HEK293T (cell line): ENCODE measurements around the gene HOXA13.

ENCODE experiments used
- CTCF ChIA-PET: fragments of 350-600 bp; formaldehyde crosslinking; extraction: SDS; loops from one replicate; lab custom pipeline; 2021; ENCODE audit warnings: antibody characterized with exemption, inconsistent platforms; lab: Yijun Ruan, JAX
- POLR2A ChIA-PET: fragments of 350-600 bp; formaldehyde crosslinking; extraction: SDS; loops from one replicate; lab custom pipeline; 2020; ENCODE audit warnings: antibody characterized with exemption, inconsistent platforms; lab: Yijun Ruan, JAX
- DNase-seq: peaks from one replicate; pipeline ENCODE4 v3.0.0; 2012; ENCODE audit warnings: mixed read lengths; ENCODE audit errors: extremely low spot score
- ARNT ChIP-seq: fragments of 450-650 bp; IDR thresholded peaks from 2 replicates; pipeline ENCODE4 v1.6.1; 2017; ENCODE audit warnings: mild to moderate bottlenecking
- BHLHE40 ChIP-seq: fragments of 450-650 bp; IDR thresholded peaks from 2 replicates; pipeline ENCODE4 v1.6.1; 2016; ENCODE audit warnings: mild to moderate bottlenecking, moderate library complexity, borderline replicate concordance
- CTBP1 ChIP-seq: fragments of 450-650 bp; IDR thresholded peaks from 2 replicates; pipeline ENCODE4 v1.6.1; 2016; ENCODE audit warnings: borderline replicate concordance
- ELF4 ChIP-seq: fragments of 450-650 bp; IDR thresholded peaks from 2 replicates; pipeline ENCODE4 v1.6.1; 2017; ENCODE audit warnings: antibody characterized with exemption
- FOXA1 ChIP-seq: fragments of 450-650 bp; IDR thresholded peaks from 2 replicates; pipeline ENCODE4 v1.6.1; 2016; ENCODE audit warnings: mild to moderate bottlenecking
- FOXK2 ChIP-seq: fragments of 450-650 bp; IDR thresholded peaks from 2 replicates; pipeline ENCODE4 v1.6.1; 2016; ENCODE audit warnings: mild to moderate bottlenecking
- FOXM1 ChIP-seq: fragments of 450-650 bp; IDR thresholded peaks from 2 replicates; pipeline ENCODE4 v1.6.1; 2017; ENCODE audit warnings: mild to moderate bottlenecking, borderline replicate concordance
- HDGF ChIP-seq: fragments of 450-650 bp; IDR thresholded peaks from 2 replicates; pipeline ENCODE4 v1.6.1; 2017; ENCODE audit warnings: antibody characterized with exemption, borderline replicate concordance
- L3MBTL2 ChIP-seq: fragments of 450-650 bp; conservative IDR thresholded peaks from 2 replicates; pipeline ENCODE4 v1.6.1; 2016; ENCODE audit warnings: mild to moderate bottlenecking
- LEF1 ChIP-seq: fragments of 450-650 bp; IDR thresholded peaks from 2 replicates; pipeline ENCODE4 v1.6.1; 2017; ENCODE audit warnings: mild to moderate bottlenecking, borderline replicate concordance
- NFRKB ChIP-seq: fragments of 450-650 bp; IDR thresholded peaks from 2 replicates; pipeline ENCODE4 v1.6.1; 2016; ENCODE audit warnings: mild to moderate bottlenecking, moderate library complexity
- PKNOX1 ChIP-seq: fragments of 450-650 bp; IDR thresholded peaks from 2 replicates; pipeline ENCODE4 v1.6.1; 2016
- SP1 ChIP-seq: fragments of 450-650 bp; IDR thresholded peaks from 2 replicates; pipeline ENCODE4 v1.6.1; 2017
- SUZ12 ChIP-seq: fragments of 450-650 bp; IDR thresholded peaks from 2 replicates; pipeline ENCODE4 v1.6.1; 2016; ENCODE audit warnings: mild to moderate bottlenecking
- TARDBP ChIP-seq: fragments of 450-650 bp; IDR thresholded peaks from 2 replicates; pipeline ENCODE4 v1.6.1; 2016
- ZNF384 ChIP-seq: fragments of 450-650 bp; IDR thresholded peaks from 2 replicates; pipeline ENCODE4 v1.6.1; 2016

The HOXA13 gene

GRCh38 chr7:27242555-27243339 is 42.9 kb upstream of the HOXA13 start, which contains the start of gene EVX1:
Gene EVX1, plus strand, starts transcription at chr7:27242802. Its CDS starts 229 bp downstream, at chr7:27243031.
- ChIA-PET CTCF (interaction anchor here (0.7 to 0.9 kb wide), 3 partner anchors 47 to 1884 kb away, joined by 3 to 4 read pairs (median 3); no protein-coding TSS in a partner anchor), POLR2A (interaction anchor here (0.8 kb wide), 1 partner anchor 44 kb away, joined by 3 read pairs; no protein-coding TSS in a partner anchor)
- DNase-seq, result no peak
- TF ChIP-seq L3MBTL2 (no peak), ELF4 (no peak), FOXM1 (no peak)

- TF ChIP-seq ZNF384 (no peak), ELF4 (no peak), FOXM1 (no peak), TARDBP (no peak), LEF1 (no peak), SP1 (no peak), ARNT (no peak), FOXK2 (no peak), FOXA1 (no peak), PKNOX1 (no peak), CTBP1 (no peak), SUZ12 (no peak), BHLHE40 (no peak), HDGF (no peak), L3MBTL2 (no peak), NFRKB (no peak)
- no peak for DNase-seq
- CTCF ChIA-PET, result interaction anchor here (0.7 to 0.9 kb wide), 3 partner anchors 46 to 1883 kb away, joined by 3 to 4 read pairs (median 3); no protein-coding TSS in a partner anchor
- POLR2A ChIA-PET, result interaction anchor here (0.8 kb wide), 1 partner anchor 43 kb away, joined by 3 read pairs; no protein-coding TSS in a partner anchor
These were observed 42.3 kb upstream of the HOXA13 start for GRCh38 chr7:27242154-27242553.

GRCh38 chr7:27241189-27242056 is 41.5 kb upstream of the HOXA13 start:
- CTCF ChIA-PET, result interaction anchor here (0.7 to 0.8 kb wide), 2 partner anchors 62 to 1883 kb away, joined by 3 read pairs; no protein-coding TSS in a partner anchor
- no peak for TF ChIP-seq LEF1
- TF ChIP-seq BHLHE40, result no peak
- TF ChIP-seq FOXK2, result no peak
- no peak for TF ChIP-seq FOXA1
- no peak for TF ChIP-seq TARDBP
- TF ChIP-seq FOXM1, result no peak
- no peak for TF ChIP-seq ZNF384
- TF ChIP-seq CTBP1, result no peak
- no peak for TF ChIP-seq L3MBTL2
- no peak for DNase-seq
- POLR2A ChIA-PET, result interaction anchor here (1.5 kb wide), 1 partner anchor 42 kb away, joined by 4 read pairs; the partner anchor contains the start of gene HOXA13

GRCh38 chr7:27240015-27240731 is 40.3 kb upstream of the HOXA13 start:
- CTCF ChIA-PET, result no interaction called here
- POLR2A ChIA-PET, result interaction anchor here (1.5 kb wide), 1 partner anchor 40 kb away, joined by 4 read pairs; the partner anchor contains the start of gene HOXA13
- no peak for DNase-seq

GRCh38 chr7:27239387-27240014 is 39.6 kb upstream of the HOXA13 start:
- CTCF ChIA-PET, result no interaction called here
- no peak for DNase-seq
- POLR2A ChIA-PET, result no interaction called here
- TF ChIP-seq ZNF384, result no peak
- no peak for TF ChIP-seq FOXM1
- TF ChIP-seq FOXK2, result no peak
- TF ChIP-seq L3MBTL2, result no peak

More at GRCh38 chr7:27240015-27240731, 40.3 kb upstream of the HOXA13 start:
- TF ChIP-seq FOXA1 (no peak), ARNT (no peak), PKNOX1 (no peak), ELF4 (no peak), SP1 (no peak), FOXM1 (no peak), SUZ12 (no peak), ZNF384 (no peak), FOXK2 (no peak)

- no peak for DNase-seq
- CTCF ChIA-PET, result no interaction called here
- TF ChIP-seq ELF4, result no peak
- TF ChIP-seq PKNOX1, result no peak
- no peak for TF ChIP-seq HDGF
- TF ChIP-seq BHLHE40, result no peak
- no peak for TF ChIP-seq FOXK2
- TF ChIP-seq ARNT, result no peak
- TF ChIP-seq FOXM1, result no peak
- no peak for TF ChIP-seq ZNF384
- no peak for TF ChIP-seq TARDBP
- TF ChIP-seq L3MBTL2, result no peak
- POLR2A ChIA-PET, result no interaction called here
These were observed 39.1 kb upstream of the HOXA13 start for GRCh38 chr7:27238979-27239386.
